A549 treated with DMSO at 1 μM for 4 hours (cell line): Measurements from ENCODE around the gene CXCL14. TPM values are rescaled to one million over a fixed set of nuclear protein-coding genes. Genes with fewer than 3 reads are reported as not detected.

ENCODE experiments used
- total RNA-seq: library from RNA; stranded (reverse); fragments of 200-300 nt; extraction: Qiagen RNA extraction; gene quantifications from 5 replicates; pipeline ENCODE4 v1.2.3, GENCODE V29; 2022; ENCODE audit warnings: low read depth

The CXCL14 gene
- 0.10 to 0.25 TPM (median 0.12 TPM) in 5 replicates for total RNA-seq

GRCh38 chr5:135578685-135579341, at the start of gene CXCL14:
Gene CXCL14, minus strand, starts transcription at chr5:135578991. Its CDS starts 213 bp downstream, at chr5:135578778.

GRCh38 chr5:135535820-135536801, 42.7 kb downstream of the CXCL14 start, which contains the start of gene NEUROG1:
Gene NEUROG1, minus strand, starts transcription at chr5:135535964. Its CDS starts 274 bp downstream, at chr5:135535690.

Other genes with a start within 250 kb of the CXCL14 start
- 184 to 218 TPM (median 209 TPM) in 5 replicates for gene MACROH2A1, start 179.8 kb downstream of the CXCL14 start, total RNA-seq
- not detected in 5 replicates for gene DCANP1, start 131.6 kb downstream of the CXCL14 start, total RNA-seq
- gene TIFAB, start 126.6 kb downstream of the CXCL14 start, total RNA-seq, result not detected in 5 replicates
- not detected in 5 replicates for gene NEUROG1, start 43.0 kb downstream of the CXCL14 start, total RNA-seq